ENCODE measurements around the gene GALNTL6. TPM values are rescaled to one million over a fixed set of nuclear protein-coding genes. Genes with fewer than 3 reads are reported as not detected.

Gene GALNTL6
- total and polyA plus RNA-seq, 2 donors (not counting 3 experiments of a cell fraction or from before 2014, with no cell fraction given): not detected

GRCh38 chr4:172515266-172515879 is 702.2 kb downstream of the GALNTL6 start:
- no peak overlapping the region for H3K4me3 ChIP-seq (replicated peaks in 1 of 3; ENCODE audit: insufficient read depth in 1 of 3, low read depth in 1 of 3, low read length in 3 of 3)
- H3K9me3 ChIP-seq (replicated peaks; ENCODE audit: control insufficient read depth, insufficient read depth, low read length): peaks cover 5% of the 10 kb centered on the region
- no peaks in the 10 kb centered on the region for H3K27me3 ChIP-seq (ENCODE audit: control insufficient read depth in 2 of 2, insufficient read depth in 2 of 2, low read length in 2 of 2)
- CTCF ChIA-PET: no interaction called here
- TF ChIP-seq, protein P1, sequence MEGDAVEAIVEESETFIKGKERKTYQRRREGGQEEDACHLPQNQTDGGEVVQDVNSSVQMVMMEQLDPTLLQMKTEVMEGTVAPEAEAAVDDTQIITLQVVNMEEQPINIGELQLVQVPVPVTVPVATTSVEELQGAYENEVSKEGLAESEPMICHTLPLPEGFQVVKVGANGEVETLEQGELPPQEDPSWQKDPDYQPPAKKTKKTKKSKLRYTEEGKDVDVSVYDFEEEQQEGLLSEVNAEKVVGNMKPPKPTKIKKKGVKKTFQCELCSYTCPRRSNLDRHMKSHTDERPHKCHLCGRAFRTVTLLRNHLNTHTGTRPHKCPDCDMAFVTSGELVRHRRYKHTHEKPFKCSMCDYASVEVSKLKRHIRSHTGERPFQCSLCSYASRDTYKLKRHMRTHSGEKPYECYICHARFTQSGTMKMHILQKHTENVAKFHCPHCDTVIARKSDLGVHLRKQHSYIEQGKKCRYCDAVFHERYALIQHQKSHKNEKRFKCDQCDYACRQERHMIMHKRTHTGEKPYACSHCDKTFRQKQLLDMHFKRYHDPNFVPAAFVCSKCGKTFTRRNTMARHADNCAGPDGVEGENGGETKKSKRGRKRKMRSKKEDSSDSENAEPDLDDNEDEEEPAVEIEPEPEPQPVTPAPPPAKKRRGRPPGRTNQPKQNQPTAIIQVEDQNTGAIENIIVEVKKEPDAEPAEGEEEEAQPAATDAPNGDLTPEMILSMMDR (IDR thresholded peaks at IDR 0.05; ENCODE audit: extremely low read depth in 1 of 2, insufficient read depth in 1 of 2, low read depth in 1 of 2, low read length in 2 of 2): no peak
- no peak for TF ChIP-seq JUN (IDR thresholded peaks at IDR 0.05; ENCODE audit: borderline replicate concordance, insufficient read depth, insufficient read length, low read depth)
- TF ChIP-seq, protein P2, sequence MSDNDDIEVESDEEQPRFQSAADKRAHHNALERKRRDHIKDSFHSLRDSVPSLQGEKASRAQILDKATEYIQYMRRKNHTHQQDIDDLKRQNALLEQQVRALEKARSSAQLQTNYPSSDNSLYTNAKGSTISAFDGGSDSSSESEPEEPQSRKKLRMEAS (IDR thresholded peaks at IDR 0.05; ENCODE audit: insufficient read depth, insufficient read length): no peak
- TF ChIP-seq MYC (IDR thresholded peaks at IDR 0.05; ENCODE audit: low read depth, low read length): no peak
- no peak for TF ChIP-seq POLR2A (IDR thresholded peaks at IDR 0.05; ENCODE audit: low read depth, low read length)
- TF ChIP-seq GATA2 (IDR thresholded peaks at IDR 0.05; ENCODE audit: insufficient read depth, insufficient read length, low read depth, low read length): no peak
- TF ChIP-seq EZH2 (IDR thresholded peaks at IDR 0.05; ENCODE audit: borderline replicate concordance, low read depth, low read length, severe bottlenecking): no peak
- TF ChIP-seq POLR2AphosphoS5 (IDR thresholded peaks at IDR 0.05; ENCODE audit: insufficient read depth, low read depth, low read length): no peak
- no peak for TF ChIP-seq FOS (IDR thresholded peaks at IDR 0.05; ENCODE audit: borderline replicate concordance, insufficient read depth, low read length)
- dilution Hi-C loops (cut with MboI; ENCODE audit: extremely low pct_ligation_motif_present, low sequenced_read_pairs): no loop called here
- no peak overlapping the region for H3K27ac ChIP-seq (ENCODE audit: insufficient read depth, low read depth, low read length)
- H3K79me2 ChIP-seq (ENCODE audit: control insufficient read depth, insufficient read depth, low read length): no peaks in the 10 kb centered on the region
- FAIRE-seq (no peak), DNase-seq (ENCODE audit: low read depth, low spot score) (no peak)
- no TSS peak for BruUV-seq (replicated peaks)
- H3K4me1 ChIP-seq (ENCODE audit: control insufficient read depth, extremely low read depth, insufficient read depth, low read length): no peaks in the 10 kb centered on the region
- intact Hi-C loops (cut with micrococcal nuclease): no loop called here
- no peak overlapping the region for H2AFZ ChIP-seq (ENCODE audit: low read depth, low read length)
- H3K9me1 ChIP-seq (replicated peaks; ENCODE audit: control insufficient read depth, extremely low read depth, insufficient read depth, low read length): no peaks in the 10 kb centered on the region
- H3K36me3 ChIP-seq (ENCODE audit: control insufficient read depth in 2 of 2, extremely low read depth in 1 of 2, insufficient read depth in 2 of 2, low read length in 2 of 2): no peaks in the 10 kb centered on the region
- no peak overlapping the region for H3K4me2 ChIP-seq (ENCODE audit: insufficient read depth, low read length)
- H4K20me1 ChIP-seq (replicated peaks; ENCODE audit: control insufficient read depth, extremely low read depth, insufficient read depth, low read length): no peaks in the 10 kb centered on the region
- POLR2A ChIA-PET: no interaction called here
- H3K9ac ChIP-seq (replicated peaks; ENCODE audit: extremely low read depth, insufficient read depth, low read length): no peak overlapping the region

Data from endothelial cell of umbilical vein (primary cell).